Activated gamma-delta T cell treated with anti-CD3 and anti-CD28 coated beads, Interleukin-2, amount 50 U/mL, for 16 hours (primary cell): ENCODE measurements around the gene MTOR.
A peak's percentile ranks its signal among the peaks of the same experiment; 100 is the strongest.
"Not testable (repeated sequence)": the region's sequence is repeated elsewhere in the genome, so short reads cannot be mapped to it uniquely, and the experiment has no call there.

Experiments used
- DNase-seq: peaks from one replicate; pipeline ENCODE4 v3.0.0-alpha.2; 2020; ENCODE audit warnings: low read depth

The MTOR gene

DNA sequence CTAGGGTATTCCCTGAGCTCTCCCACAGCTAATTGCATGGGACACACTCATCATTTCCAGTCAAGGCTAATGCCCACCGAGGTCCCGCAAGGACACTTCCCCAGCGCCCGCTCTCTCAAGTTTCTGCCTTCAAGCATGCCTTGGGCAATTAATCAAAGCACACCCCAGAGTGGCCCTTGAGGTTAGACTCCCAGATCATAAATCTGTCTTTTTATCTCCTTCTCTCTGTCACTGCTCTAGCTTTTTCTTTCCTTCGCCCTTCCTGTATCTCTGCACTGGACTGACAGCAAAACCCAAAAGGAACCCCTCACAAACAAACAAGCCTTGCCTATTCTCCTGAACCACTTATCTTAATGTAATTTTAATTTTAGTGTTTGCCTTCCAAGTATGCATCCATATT lies 154.8 kb downstream of the MTOR start:
- no peak for DNase-seq

- no peak for DNase-seq
Measured at GRCh38 chr1:11105586-11105985, 156.8 kb downstream of the MTOR start.

- DNase-seq = no peak
Measured at GRCh38 chr1:11101347-11101746, 161.0 kb downstream of the MTOR start.

DNA sequence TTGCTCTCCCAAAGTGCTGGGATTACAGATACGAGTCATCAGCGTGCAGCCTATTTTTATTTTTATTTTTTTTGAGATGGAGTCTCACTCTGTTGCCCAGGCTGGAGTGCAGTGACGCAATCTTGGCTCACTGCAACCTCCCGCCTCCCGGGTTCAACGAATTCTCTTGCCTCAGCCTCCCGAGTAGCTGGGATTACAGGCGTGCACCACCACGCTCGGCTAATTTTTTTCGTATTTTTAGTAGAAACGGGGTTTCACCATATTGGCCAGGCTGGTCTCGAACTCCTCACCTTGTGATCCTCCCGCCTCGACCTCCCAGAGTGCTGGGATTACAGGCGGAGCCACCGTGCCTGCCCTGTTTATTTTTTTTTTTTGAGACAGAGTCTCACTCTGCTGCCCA lies 161.5 kb downstream of the MTOR start:
- not testable (repeated sequence) for DNase-seq

DNA sequence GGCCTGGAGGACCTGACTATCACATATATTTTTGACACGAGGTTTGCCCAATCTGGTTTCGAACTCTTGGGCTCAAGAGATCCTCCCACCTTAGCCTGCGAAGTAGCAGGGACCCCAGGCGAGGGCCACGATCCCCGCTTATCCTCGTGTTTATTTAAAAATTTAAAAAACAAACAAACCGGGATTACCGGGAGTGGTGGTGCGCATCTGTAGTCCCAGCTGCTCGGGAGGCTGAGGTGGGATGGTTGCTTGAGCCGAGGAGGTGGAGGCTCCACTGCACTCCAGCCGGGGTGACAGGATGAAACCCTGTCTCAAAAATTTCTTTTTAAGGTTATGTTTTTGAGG lies 162.2 kb downstream of the MTOR start:
- no peak for DNase-seq

- DNase-seq = peak; percentile 91
Measured at GRCh38 chr1:11099310-11100148, 162.8 kb downstream of the MTOR start, which contains the start of gene EXOSC10. EXOSC10 (minus strand) TSS chr1:11099869; CDS start chr1:11099831, 38 bp downstream.

GRCh38 chr1:11098931-11099309 lies 163.4 kb downstream of the MTOR start:
- DNase-seq = no peak

DNA sequence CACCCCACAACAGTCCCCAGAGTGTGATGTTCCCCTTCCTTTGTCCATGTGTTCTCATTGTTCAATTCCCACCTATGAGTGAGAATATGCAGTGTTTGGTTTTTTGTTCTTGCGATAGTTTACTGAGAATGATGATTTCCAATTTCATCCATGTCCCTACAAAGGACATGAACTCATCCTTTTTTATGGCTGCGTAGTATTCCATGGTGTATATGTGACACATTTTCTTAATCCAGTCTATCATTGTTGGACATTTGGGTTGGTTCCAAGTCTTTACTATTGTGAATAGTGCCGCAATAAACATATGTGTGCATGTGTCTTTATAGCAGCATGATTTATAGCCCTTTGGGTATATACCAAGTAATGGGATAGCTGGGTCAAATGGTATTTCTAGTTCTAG lies 178.6 kb downstream of the MTOR start:
- not testable (repeated sequence) for DNase-seq

GRCh38 chr1:11080931-11081330 lies 181.4 kb downstream of the MTOR start:
- DNase-seq = no peak

DNA sequence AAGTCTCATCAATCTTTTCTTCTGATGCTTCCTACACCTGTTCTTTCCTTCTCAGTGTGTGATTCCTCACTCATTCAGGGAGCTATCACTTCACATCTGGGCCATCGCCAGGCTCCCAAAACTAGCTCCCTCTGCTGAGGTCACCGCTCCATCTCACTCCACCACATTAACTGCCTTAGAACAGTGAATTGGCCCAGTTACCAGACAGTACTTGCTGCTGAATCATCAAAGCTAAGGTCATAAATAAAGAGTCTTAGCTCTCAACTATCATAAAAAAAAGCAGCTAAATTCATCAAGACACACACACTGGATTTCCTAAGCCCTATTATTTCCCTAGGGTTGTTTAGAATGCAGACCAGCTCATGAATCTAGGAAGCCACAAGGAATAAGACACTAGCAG lies 183.7 kb downstream of the MTOR start:
- DNase-seq = no peak

GRCh38 chr1:11073398-11073797 lies 189.0 kb downstream of the MTOR start:
- DNase-seq = not testable (repeated sequence)

DNA sequence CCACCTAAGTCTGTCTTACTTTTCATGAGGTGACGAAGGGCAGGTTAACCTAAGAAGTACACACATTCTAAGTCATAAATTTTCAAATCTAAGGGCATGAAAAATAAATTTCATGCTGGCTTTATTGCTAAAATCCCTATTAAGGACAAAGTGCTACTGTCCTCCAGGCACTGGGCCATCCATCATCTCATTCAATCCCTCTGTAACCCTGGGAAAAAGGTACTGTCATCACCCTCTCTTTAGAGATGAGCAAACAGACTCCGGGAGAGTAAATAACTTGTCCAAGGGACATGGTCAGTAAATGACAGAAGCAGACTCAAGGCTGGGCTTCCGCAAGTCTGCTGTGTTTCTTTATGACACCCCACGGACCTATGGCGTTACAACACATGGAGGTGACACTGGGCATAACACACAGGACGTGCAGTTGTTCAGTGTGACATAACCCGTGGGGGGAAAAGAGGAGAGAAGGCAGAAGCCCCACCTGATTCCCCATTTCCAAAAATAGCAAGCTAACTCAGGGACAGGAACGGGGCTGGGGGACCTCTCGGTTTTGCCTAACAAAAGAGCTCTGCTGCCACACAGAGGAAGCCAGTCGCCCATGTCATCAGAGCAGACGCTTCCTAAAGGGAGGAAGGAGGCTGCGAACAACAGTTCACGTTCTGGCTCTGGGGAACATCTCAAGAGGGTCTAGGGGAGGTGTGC lies 190.0 kb downstream of the MTOR start:
- DNase-seq = no peak

GRCh38 chr1:11071463-11072215 lies 190.7 kb downstream of the MTOR start:
- no peak for DNase-seq

DNA sequence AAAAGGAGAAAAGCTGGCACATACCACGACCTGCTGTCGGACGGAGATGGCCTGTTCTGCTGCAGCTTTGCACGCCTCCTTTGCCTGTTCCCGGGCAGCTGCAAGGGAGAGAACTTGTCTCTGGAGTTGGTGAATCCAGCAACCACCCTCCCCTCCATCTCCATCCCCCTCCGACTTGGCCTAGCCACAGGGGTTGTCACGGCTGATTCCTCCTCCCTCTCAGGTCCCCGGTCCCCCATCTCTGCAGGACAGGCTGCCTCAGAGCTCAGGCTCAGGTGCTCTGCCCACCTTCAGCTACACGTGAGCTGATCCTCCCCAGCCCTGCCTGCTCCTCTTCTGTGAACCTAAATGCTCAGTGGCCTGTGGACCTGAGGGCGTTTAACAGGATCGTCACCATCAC lies 191.5 kb downstream of the MTOR start:
- no peak for DNase-seq

GRCh38 chr1:11068600-11069473 lies 193.5 kb downstream of the MTOR start:
- DNase-seq = no peak

GRCh38 chr1:11067716-11068599 lies 194.4 kb downstream of the MTOR start:
- DNase-seq = no peak

DNA sequence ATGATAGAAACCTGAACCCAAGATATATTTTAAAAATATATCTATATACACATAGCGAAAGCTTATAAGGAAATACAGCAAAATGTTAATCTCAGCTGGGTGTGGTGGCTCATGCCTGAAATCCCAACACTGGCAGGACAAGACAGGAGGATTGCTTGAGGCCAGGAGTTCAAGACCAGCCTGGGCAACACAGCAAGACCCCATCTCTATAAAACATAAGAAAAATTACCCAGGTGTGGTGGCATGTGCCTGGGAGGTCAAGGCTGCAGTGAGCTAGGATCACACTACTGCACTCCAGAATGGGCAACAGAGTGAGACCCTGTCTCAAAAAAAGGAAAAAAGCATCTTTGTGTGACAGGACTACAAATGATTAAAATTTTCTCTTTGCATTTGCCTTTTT lies 196.6 kb downstream of the MTOR start:
- no peak for DNase-seq

- DNase-seq = no peak
Measured at GRCh38 chr1:11064942-11065341, 197.4 kb downstream of the MTOR start.

- not testable (repeated sequence) for DNase-seq
Measured at GRCh38 chr1:11063937-11064537, 198.3 kb downstream of the MTOR start.

- peak; percentile 26 for DNase-seq
Measured at GRCh38 chr1:11062965-11063401, 199.4 kb downstream of the MTOR start.
